Measurements from ENCODE around the gene UGT1A5. TPM values are rescaled to one million over a fixed set of nuclear protein-coding genes. Genes with fewer than 3 reads are reported as not detected.

The UGT1A5 gene
- total and polyA plus RNA-seq, 2 of the 4 experiments (the other 2 are of a cell fraction), result not detected

DNA sequence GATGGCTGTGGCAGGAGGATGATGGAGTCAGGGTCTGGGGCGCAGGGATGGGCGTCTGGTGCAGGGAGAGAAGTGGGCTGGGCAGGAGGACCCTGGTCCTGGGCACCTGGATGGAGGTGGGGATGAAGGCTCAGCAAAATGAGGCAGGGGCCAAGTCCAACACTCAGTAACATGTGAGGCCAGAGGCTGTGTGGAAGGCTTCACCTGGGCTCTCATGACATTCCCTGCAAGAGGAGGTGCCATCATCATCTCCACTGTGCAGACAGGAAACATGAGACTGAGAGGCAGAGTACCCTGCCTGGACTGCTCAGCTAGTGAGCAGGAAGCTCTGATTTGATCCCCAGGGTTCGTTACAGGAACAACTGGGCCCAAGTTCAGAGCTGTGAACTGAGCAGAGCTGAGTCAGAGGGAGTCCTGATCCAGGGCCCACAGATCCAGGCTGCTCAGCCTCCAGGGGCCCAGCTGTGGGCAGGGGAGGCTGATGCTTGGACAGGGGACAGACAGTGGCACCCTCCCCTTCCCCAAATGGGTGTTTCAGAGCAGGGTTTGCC is 104.7 kb downstream of the UGT1A5 start:
- TF ChIP-seq CHD1 (IDR thresholded peaks at IDR 0.05; ENCODE audit: low read depth, low read length) (no peak), BHLHE40 (IDR thresholded peaks at IDR 0.05; ENCODE audit: low read depth, low read length) (no peak), CEBPB (IDR thresholded peaks at IDR 0.05; ENCODE audit: low read depth, low read length) (no peak), RCOR1 (IDR thresholded peaks at IDR 0.05; ENCODE audit: insufficient replicate concordance, low read length) (no peak), MAZ (IDR thresholded peaks at IDR 0.05; ENCODE audit: borderline replicate concordance, low read depth, low read length) (no peak), MAFK (IDR thresholded peaks at IDR 0.05; ENCODE audit: low read depth, low read length) (no peak), POLR2A (IDR thresholded peaks at IDR 0.05; ENCODE audit: low read depth, low read length) (no peak), SMC3 (IDR thresholded peaks at IDR 0.05; ENCODE audit: low read depth, low read length) (no peak), RAD21 (IDR thresholded peaks at IDR 0.05; ENCODE audit: low read length) (no peak), NFE2L2 (IDR thresholded peaks at IDR 0.05; ENCODE audit: low read depth, low read length) (no peak), MXI1 (IDR thresholded peaks at IDR 0.05; ENCODE audit: borderline replicate concordance, low read depth, low read length) (no peak), RFX5 (IDR thresholded peaks at IDR 0.05; ENCODE audit: low read depth, low read length) (no peak), FOS (IDR thresholded peaks at IDR 0.05; ENCODE audit: low read depth, low read length) (no peak)
- TF ChIP-seq, protein P1, sequence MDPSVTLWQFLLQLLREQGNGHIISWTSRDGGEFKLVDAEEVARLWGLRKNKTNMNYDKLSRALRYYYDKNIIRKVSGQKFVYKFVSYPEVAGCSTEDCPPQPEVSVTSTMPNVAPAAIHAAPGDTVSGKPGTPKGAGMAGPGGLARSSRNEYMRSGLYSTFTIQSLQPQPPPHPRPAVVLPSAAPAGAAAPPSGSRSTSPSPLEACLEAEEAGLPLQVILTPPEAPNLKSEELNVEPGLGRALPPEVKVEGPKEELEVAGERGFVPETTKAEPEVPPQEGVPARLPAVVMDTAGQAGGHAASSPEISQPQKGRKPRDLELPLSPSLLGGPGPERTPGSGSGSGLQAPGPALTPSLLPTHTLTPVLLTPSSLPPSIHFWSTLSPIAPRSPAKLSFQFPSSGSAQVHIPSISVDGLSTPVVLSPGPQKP (IDR thresholded peaks at IDR 0.05; ENCODE audit: borderline replicate concordance, low read depth, low read length), result no peak
- TF ChIP-seq, protein P2, sequence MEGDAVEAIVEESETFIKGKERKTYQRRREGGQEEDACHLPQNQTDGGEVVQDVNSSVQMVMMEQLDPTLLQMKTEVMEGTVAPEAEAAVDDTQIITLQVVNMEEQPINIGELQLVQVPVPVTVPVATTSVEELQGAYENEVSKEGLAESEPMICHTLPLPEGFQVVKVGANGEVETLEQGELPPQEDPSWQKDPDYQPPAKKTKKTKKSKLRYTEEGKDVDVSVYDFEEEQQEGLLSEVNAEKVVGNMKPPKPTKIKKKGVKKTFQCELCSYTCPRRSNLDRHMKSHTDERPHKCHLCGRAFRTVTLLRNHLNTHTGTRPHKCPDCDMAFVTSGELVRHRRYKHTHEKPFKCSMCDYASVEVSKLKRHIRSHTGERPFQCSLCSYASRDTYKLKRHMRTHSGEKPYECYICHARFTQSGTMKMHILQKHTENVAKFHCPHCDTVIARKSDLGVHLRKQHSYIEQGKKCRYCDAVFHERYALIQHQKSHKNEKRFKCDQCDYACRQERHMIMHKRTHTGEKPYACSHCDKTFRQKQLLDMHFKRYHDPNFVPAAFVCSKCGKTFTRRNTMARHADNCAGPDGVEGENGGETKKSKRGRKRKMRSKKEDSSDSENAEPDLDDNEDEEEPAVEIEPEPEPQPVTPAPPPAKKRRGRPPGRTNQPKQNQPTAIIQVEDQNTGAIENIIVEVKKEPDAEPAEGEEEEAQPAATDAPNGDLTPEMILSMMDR (conservative IDR thresholded peaks at IDR 0.05; ENCODE audit: low read depth, low read length), result no peak
- TF ChIP-seq, protein P3, sequence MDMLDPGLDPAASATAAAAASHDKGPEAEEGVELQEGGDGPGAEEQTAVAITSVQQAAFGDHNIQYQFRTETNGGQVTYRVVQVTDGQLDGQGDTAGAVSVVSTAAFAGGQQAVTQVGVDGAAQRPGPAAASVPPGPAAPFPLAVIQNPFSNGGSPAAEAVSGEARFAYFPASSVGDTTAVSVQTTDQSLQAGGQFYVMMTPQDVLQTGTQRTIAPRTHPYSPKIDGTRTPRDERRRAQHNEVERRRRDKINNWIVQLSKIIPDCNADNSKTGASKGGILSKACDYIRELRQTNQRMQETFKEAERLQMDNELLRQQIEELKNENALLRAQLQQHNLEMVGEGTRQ (IDR thresholded peaks at IDR 0.05; ENCODE audit: low read depth, low read length), result no peak
- no peak overlapping the region for H3K4ac ChIP-seq (ENCODE audit: low read depth, low read length)
- H4K5ac ChIP-seq (ENCODE audit: low read depth, low read length), result no peak overlapping the region
- no peak overlapping the region for H2BK5ac ChIP-seq (ENCODE audit: low read depth, low read length, poor library complexity, severe bottlenecking)
- H4K91ac ChIP-seq (ENCODE audit: insufficient read depth, low read depth, low read length), result no peak overlapping the region
- H2BK15ac ChIP-seq (ENCODE audit: low read depth, low read length), result no peak overlapping the region
- H3K18ac ChIP-seq (ENCODE audit: low read depth, low read length), result no peak overlapping the region
- no peaks in the 10 kb centered on the region for H3K9me1 ChIP-seq (ENCODE audit: insufficient read depth, low read length)
- in situ Hi-C loops (cut with MboI; ENCODE audit: low sequenced_read_pairs), result no loop called here
- H2BK20ac ChIP-seq (ENCODE audit: low read depth, low read length), result no peak overlapping the region
- no TSS peak for BruUV-seq (replicated peaks)
- H2AFZ ChIP-seq (replicated peaks; ENCODE audit: low read length, poor library complexity), result no peak overlapping the region
- ChIA-PET POLR2A (ENCODE audit: unreplicated experiment) (no interaction called here), CTCF (no interaction called here)
- H3K9ac ChIP-seq (ENCODE audit: low read depth, low read length), result no peak overlapping the region
- H3K79me1 ChIP-seq (ENCODE audit: low read depth in 1 of 2, low read length in 2 of 2), result no peaks in the 10 kb centered on the region
- H4K20me1 ChIP-seq (ENCODE audit: insufficient read depth, low read length), result no peaks in the 10 kb centered on the region
- H3K14ac ChIP-seq (replicated peaks; ENCODE audit: low read depth, low read length), result no peak overlapping the region
- H3K4me3 ChIP-seq (ENCODE audit: insufficient read depth, low read depth, low read length), result no peak overlapping the region
- no peak overlapping the region for H3K4me2 ChIP-seq (ENCODE audit: low read depth, low read length)
- no peak overlapping the region for H3K27ac ChIP-seq (ENCODE audit: insufficient read depth, low read length)
- no peak overlapping the region for H2BK120ac ChIP-seq (ENCODE audit: low read depth, low read length)
- H3K27me3 ChIP-seq (ENCODE audit: control insufficient read depth, insufficient read depth, low read length), result peaks cover 7% of the 10 kb centered on the region; the same call in 1 of the 2 replicates
- no peak overlapping the region for H3K56ac ChIP-seq (ENCODE audit: extremely low read depth, insufficient read depth, low read length)
- no peak overlapping the region for H2AK5ac ChIP-seq (ENCODE audit: low read depth, low read length)
- dilution Hi-C loops (cut with HindIII; ENCODE audit: low sequenced_read_pairs, unreplicated experiment), result no loop called here
- no peaks in the 10 kb centered on the region for H3K9me3 ChIP-seq (ENCODE audit: control insufficient read depth, insufficient read depth, low read length)
- H3K4me1 ChIP-seq (ENCODE audit: control insufficient read depth, insufficient read depth, low read length), result no peaks in the 10 kb centered on the region
- H3K36me3 ChIP-seq (ENCODE audit: control insufficient read depth, insufficient read depth, low read length), result no peaks in the 10 kb centered on the region
- peak overlapping the region; percentile 66 for H2AK9ac ChIP-seq (replicated peaks; ENCODE audit: low read depth, low read length, poor library complexity)
- H4K8ac ChIP-seq (ENCODE audit: low read depth in 2 of 2, low read length in 2 of 2), result no peak overlapping the region
- 100% methylated on average over 1 of the region's 3 CpGs; no CpG with 5 or more reads in 1 of the 2 experiments for WGBS, 2 experiments (ENCODE audit: extremely low coverage in 2 of 2, insufficient read length in 1 of 2)
- intact Hi-C loops (cut with micrococcal nuclease), result no loop called here
- H3K23ac ChIP-seq (ENCODE audit: low read depth, low read length), result no peak overlapping the region
- peak; percentile 20 for DNase-seq
- peak; percentile 50 for ATAC-seq (ENCODE audit: low read depth)
